Neural progenitor cell (in vitro differentiated cells): ENCODE data around the gene KCNG3. TPM values are rescaled to one million over a fixed set of nuclear protein-coding genes. Genes with fewer than 3 reads are reported as not detected.

Experiments
- DNase-seq: peaks from one replicate; pipeline ENCODE4 v3.0.0-alpha.2; 2016; ENCODE audit warnings: low spot score
- H2AFZ ChIP-seq: fragments of 200-600 bp; sonication (generic); replicated peaks from 2 replicates; pipeline ENCODE4 v1.6.1; 2016; ENCODE audit warnings: antibody characterized with exemption
- H3F3A ChIP-seq: fragments of 200-600 bp; sonication (generic); 2 replicates; pipeline ENCODE4 v1.6.1; 2016; ENCODE audit warnings: antibody characterized with exemption, low read depth
- H3K27ac ChIP-seq: fragments of 200-600 bp; sonication (generic); 2 replicates; pipeline ENCODE4 v1.5.1; 2016; ENCODE audit warnings: mild to moderate bottlenecking
- H3K27me3 ChIP-seq: fragments of 200-600 bp; sonication (generic); 2 replicates; pipeline ENCODE4 v1.6.1; 2016; ENCODE audit warnings: mild to moderate bottlenecking, moderate library complexity
- H3K36me3 ChIP-seq: fragments of 200-600 bp; sonication (generic); 2 replicates; pipeline ENCODE4 v1.5.1; 2016
- H3K4me1 ChIP-seq: fragments of 200-600 bp; sonication (generic); 2 replicates; pipeline ENCODE4 v1.6.1; 2016; ENCODE audit warnings: mixed run types
- H3K4me2 ChIP-seq: fragments of 200-600 bp; sonication (generic); 2 replicates; pipeline ENCODE4 v1.6.1; 2016
- H3K4me3 ChIP-seq: fragments of 200-600 bp; sonication (generic); 2 replicates; pipeline ENCODE4 v1.5.1; 2016
- H3K79me2 ChIP-seq: fragments of 200-600 bp; sonication (generic); 2 replicates; pipeline ENCODE4 v1.6.1; 2016; ENCODE audit warnings: low read depth
- H3K9ac ChIP-seq: fragments of 200-600 bp; sonication (generic); 2 replicates; pipeline ENCODE4 v1.6.1; 2016
- H3K9me3 ChIP-seq: fragments of 200-600 bp; sonication (generic); 2 replicates; pipeline ENCODE4 v1.5.1; 2016; ENCODE audit warnings: low read depth
- H4K20me1 ChIP-seq: fragments of 200-600 bp; sonication (generic); 2 replicates; pipeline ENCODE4 v1.6.1; 2016; ENCODE audit warnings: low read depth
- H3K27ac Mint-ChIP-seq: 3 replicates; pipeline ENCODE4 v1.8.0; 2021; ENCODE audit warnings: mixed read lengths
- H3K27me3 Mint-ChIP-seq: 2 replicates; pipeline ENCODE4 v1.8.0; 2022; ENCODE audit warnings: low read depth, mild to moderate bottlenecking, inconsistent platforms, moderate library complexity, mixed read lengths; ENCODE audit not compliant: insufficient read depth
- H3K36me3 Mint-ChIP-seq: 3 replicates; pipeline ENCODE4 v1.8.0; 2021; ENCODE audit warnings: mixed read lengths
- H3K4me1 Mint-ChIP-seq: 3 replicates; pipeline ENCODE4 v1.8.0; 2021; ENCODE audit warnings: mixed read lengths
- H3K4me3 Mint-ChIP-seq: 3 replicates; pipeline ENCODE4 v1.8.0; 2021; ENCODE audit warnings: mild to moderate bottlenecking, moderate library complexity, mixed read lengths
- H3K9me3 Mint-ChIP-seq: 3 replicates; pipeline ENCODE4 v1.8.0; 2020; ENCODE audit warnings: mixed read lengths
- CTCF ChIP-seq: fragments of 200-600 bp; sonication (generic); IDR thresholded peaks from 2 replicates; pipeline ENCODE4 v1.5.1; 2017; ENCODE audit warnings: antibody characterized with exemption, mild to moderate bottlenecking
- EZH2 ChIP-seq: fragments of 200-600 bp; sonication (generic); IDR thresholded peaks from 2 replicates; pipeline ENCODE4 v1.6.1; 2017; ENCODE audit warnings: antibody characterized with exemption, mild to moderate bottlenecking, moderate library complexity
- EZH2phosphoT487 ChIP-seq: fragments of 200-600 bp; sonication (generic); IDR thresholded peaks from 2 replicates; pipeline ENCODE4 v1.6.1; 2017; ENCODE audit warnings: antibody characterized with exemption
- total RNA-seq: library from RNA; depleted of rRNA; stranded (reverse); fragments of >200 nt; gene quantifications from 2 replicates; pipeline ENCODE4 v1.2.3, GENCODE V29; 2015; ENCODE audit warnings: low replicate concordance

Gene KCNG3
- total RNA-seq, 1 donor from 2014 or later = 7.8 TPM

DNA sequence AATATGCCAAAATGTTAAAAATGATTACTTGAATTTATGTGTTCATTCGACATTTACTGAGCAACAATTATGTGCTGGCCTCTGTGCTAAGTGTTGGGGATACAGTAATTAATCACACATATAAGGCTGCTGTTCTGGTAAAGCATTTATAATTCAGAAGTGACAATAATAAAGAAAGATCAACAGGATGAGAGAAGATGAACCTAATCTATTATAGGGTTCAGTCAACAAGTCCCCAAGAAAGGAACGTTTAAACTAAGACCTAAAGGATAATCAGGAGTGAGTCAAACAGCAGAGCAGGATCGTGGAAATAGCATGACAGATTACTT lies 72.7 kb downstream of the KCNG3 start:
- H3K9ac ChIP-seq = no peak overlapping the region
- peaks cover 2% of the 10 kb centered on the region for H3K27me3 Mint-ChIP-seq
- H3K4me1 ChIP-seq = no peaks in the 10 kb centered on the region

GRCh38 chr2:42414648-42415047 lies 79.1 kb downstream of the KCNG3 start:
- no peaks in the 10 kb centered on the region for H3K4me1 ChIP-seq
- no peak overlapping the region for H3K4me2 ChIP-seq
- no peaks in the 10 kb centered on the region for H3K36me3 Mint-ChIP-seq
- peaks cover 18% of the 10 kb centered on the region for H3K9me3 Mint-ChIP-seq
- no peaks in the 10 kb centered on the region for H3F3A ChIP-seq
- H3K27ac ChIP-seq = no peak overlapping the region
- no peaks in the 10 kb centered on the region for H3K4me1 Mint-ChIP-seq
- H3K27me3 ChIP-seq = no peaks in the 10 kb centered on the region
- no peak overlapping the region for H3K27ac Mint-ChIP-seq
- peaks cover 5% of the 10 kb centered on the region for H3K27me3 Mint-ChIP-seq
- no peak overlapping the region for H3K9ac ChIP-seq
- H3K36me3 ChIP-seq = no peaks in the 10 kb centered on the region
- H3K4me3 ChIP-seq = no peak overlapping the region
- no peak overlapping the region for H3K4me3 Mint-ChIP-seq
- no peaks in the 10 kb centered on the region for H4K20me1 ChIP-seq
- H3K9me3 ChIP-seq = no peaks in the 10 kb centered on the region
- no peak for TF ChIP-seq CTCF
- TF ChIP-seq EZH2 = no peak
- no peak for TF ChIP-seq EZH2phosphoT487
- no peak for DNase-seq
- H2AFZ ChIP-seq = no peak overlapping the region
- no peaks in the 10 kb centered on the region for H3K79me2 ChIP-seq

More for the DNA sequence above, 72.7 kb downstream of the KCNG3 start:
- no peaks in the 10 kb centered on the region for H3K4me1 Mint-ChIP-seq
- Histone ChIP-seq H4K20me1 (no peaks in the 10 kb centered on the region), H3K27me3 (no peaks in the 10 kb centered on the region), H3K4me2 (no peak overlapping the region), H3K79me2 (no peaks in the 10 kb centered on the region), H3K9me3 (no peaks in the 10 kb centered on the region), H3K36me3 (no peaks in the 10 kb centered on the region), H2AFZ (no peak overlapping the region), H3F3A (no peaks in the 10 kb centered on the region), H3K27ac (no peak overlapping the region), H3K4me3 (no peak overlapping the region)
- no peaks in the 10 kb centered on the region for H3K36me3 Mint-ChIP-seq
- DNase-seq = no peak
- no peak overlapping the region for H3K27ac Mint-ChIP-seq
- peaks cover 2% of the 10 kb centered on the region for H3K9me3 Mint-ChIP-seq
- TF ChIP-seq EZH2phosphoT487 (no peak), CTCF (no peak), EZH2 (no peak)
- no peak overlapping the region for H3K4me3 Mint-ChIP-seq

DNA sequence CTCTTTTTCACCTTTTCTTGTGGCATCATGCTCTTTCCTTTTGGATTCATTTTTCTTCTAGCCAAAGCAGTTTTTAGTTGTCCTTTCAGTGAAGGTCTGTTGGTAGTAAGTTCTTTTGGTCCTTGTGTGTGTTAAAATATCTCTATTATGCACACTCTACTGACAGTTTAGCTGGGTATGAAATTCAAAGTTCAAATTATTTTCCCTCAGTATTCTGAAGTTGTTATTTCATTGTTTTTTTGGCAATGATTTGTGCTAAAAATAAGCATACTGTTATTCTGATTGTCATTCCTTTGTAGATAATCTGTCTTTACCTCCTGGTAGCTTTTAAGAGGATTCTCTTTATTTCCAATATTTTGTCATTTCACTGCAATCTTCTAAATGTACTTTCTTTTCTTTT lies 79.6 kb downstream of the KCNG3 start:
- H3K9me3 ChIP-seq = no peaks in the 10 kb centered on the region
- H3K4me3 ChIP-seq = no peak overlapping the region
- no peak overlapping the region for H3K4me2 ChIP-seq
- TF ChIP-seq EZH2phosphoT487 (no peak), EZH2 (no peak), CTCF (no peak)
- no peak for DNase-seq
- no peaks in the 10 kb centered on the region for H3K4me1 Mint-ChIP-seq
- no peaks in the 10 kb centered on the region for H4K20me1 ChIP-seq
- no peaks in the 10 kb centered on the region for H3K36me3 Mint-ChIP-seq
- H3K36me3 ChIP-seq = no peaks in the 10 kb centered on the region
- H3K27ac ChIP-seq = no peak overlapping the region
- H3K79me2 ChIP-seq = no peaks in the 10 kb centered on the region
- H3K27ac Mint-ChIP-seq = no peak overlapping the region
- H3K27me3 Mint-ChIP-seq = peaks cover 5% of the 10 kb centered on the region
- no peak overlapping the region for H2AFZ ChIP-seq
- H3K4me3 Mint-ChIP-seq = no peak overlapping the region
- no peaks in the 10 kb centered on the region for H3F3A ChIP-seq
- H3K27me3 ChIP-seq = no peaks in the 10 kb centered on the region
- H3K9ac ChIP-seq = no peak overlapping the region
- peaks cover 19% of the 10 kb centered on the region for H3K9me3 Mint-ChIP-seq
- H3K4me1 ChIP-seq = no peaks in the 10 kb centered on the region
